HG02610 (cell line): ENCODE results near the gene TSHZ3.

Experiments used
- ATAC-seq: cut with Tn5 transposase; IDR thresholded peaks from one replicate; pipeline ENCODE4 v1.9.1; 2021; ENCODE audit warnings: mild to moderate bottlenecking, moderate library complexity; ENCODE audit not compliant: unreplicated experiment

The TSHZ3 gene

DNA sequence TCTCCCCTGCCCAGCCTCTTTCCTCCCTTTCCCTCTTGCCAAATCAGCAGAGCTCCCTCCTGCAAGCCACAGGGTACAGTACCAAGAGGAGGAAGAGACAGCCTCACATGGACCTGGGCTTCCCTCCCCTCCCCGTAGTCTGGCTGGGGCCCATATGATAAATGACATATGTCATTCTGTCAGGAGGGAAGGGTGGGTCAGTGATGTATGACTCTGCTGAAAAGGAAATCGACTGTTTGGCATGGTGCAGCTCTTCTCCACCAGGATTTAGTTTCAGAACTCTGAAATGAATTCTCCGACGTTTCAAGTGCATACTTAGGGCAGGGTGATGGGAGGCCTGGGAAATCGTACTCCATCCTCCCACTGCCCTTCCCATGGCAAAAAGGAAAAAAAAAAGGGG lies 9.8 kb downstream of the TSHZ3 start:
- ATAC-seq, result no peak

DNA sequence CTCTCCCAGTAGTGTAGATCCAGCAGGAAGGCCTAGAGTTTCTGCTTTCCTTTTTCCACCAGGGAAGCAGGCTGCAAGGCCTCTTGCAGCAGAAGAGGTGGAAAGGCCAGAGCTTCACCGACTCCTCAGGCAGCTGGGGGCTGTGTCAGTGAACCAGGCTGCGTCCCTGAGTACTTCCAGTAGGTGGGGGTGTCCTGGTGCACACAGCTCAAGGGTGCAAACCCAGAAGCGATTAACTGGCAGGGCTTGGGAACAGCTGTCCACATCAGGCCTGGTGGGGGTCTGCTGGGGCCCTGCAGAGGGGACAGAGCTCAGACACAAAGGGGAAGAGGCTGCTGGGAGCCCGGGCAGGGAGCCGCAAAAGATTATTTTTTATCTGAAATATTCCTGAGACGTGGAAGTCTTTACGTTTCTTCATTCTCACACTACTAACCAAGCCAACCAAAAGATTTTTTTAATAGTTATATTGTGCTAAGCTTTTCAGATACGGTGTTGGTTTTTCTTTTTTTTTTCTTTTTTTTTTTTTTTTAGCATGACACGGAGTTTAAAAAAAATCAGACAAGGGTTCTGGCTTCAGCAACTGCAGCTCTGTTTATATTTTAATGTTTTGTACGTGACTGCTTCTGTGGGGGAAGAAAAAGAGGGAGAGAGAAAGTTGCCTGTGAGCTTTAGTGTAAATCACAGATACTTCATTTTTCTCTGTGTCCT lies 11.0 kb downstream of the TSHZ3 start:
- no peak for ATAC-seq

GRCh38 chr19:31337008-31337914 lies 12.0 kb downstream of the TSHZ3 start:
- no peak for ATAC-seq

DNA sequence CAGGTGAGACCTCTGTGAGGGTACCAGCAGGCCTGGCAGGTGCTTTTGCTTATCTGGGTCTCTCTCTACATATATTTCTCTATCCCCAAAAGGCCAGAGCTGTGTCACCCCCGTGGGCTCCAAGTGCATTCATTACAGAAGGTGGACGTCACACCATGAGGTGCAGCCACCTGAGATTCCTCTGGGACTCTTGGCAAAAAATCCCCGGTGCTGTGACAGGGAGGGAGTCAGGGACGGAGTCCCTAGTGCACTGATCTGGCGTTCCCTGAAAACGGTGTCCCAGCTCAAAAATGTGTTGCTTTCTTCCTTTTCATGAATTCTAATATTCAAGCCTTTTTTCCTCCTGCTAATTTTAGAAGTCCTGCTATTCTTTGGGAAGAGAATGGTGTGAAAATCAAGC lies 13.5 kb downstream of the TSHZ3 start:
- ATAC-seq, result no peak

GRCh38 chr19:31334849-31335624 lies 14.2 kb downstream of the TSHZ3 start:
- ATAC-seq, result no peak

GRCh38 chr19:31334101-31334848 lies 15.0 kb downstream of the TSHZ3 start:
- no peak for ATAC-seq

GRCh38 chr19:31332096-31332495 lies 17.1 kb downstream of the TSHZ3 start:
- ATAC-seq, result no peak

GRCh38 chr19:31331536-31331935 lies 17.7 kb downstream of the TSHZ3 start:
- ATAC-seq, result no peak

- no peak for ATAC-seq
Measured at GRCh38 chr19:31330761-31331160, 18.5 kb downstream of the TSHZ3 start.

- ATAC-seq, result no peak
Measured at GRCh38 chr19:31330237-31330636, 19.0 kb downstream of the TSHZ3 start.

- ATAC-seq, result no peak
Measured at GRCh38 chr19:31329819-31330218, 19.4 kb downstream of the TSHZ3 start.

- ATAC-seq, result no peak
Measured at GRCh38 chr19:31328238-31328637, 21.0 kb downstream of the TSHZ3 start.

- ATAC-seq, result no peak
Measured at GRCh38 chr19:31326329-31327028, 22.8 kb downstream of the TSHZ3 start.

DNA sequence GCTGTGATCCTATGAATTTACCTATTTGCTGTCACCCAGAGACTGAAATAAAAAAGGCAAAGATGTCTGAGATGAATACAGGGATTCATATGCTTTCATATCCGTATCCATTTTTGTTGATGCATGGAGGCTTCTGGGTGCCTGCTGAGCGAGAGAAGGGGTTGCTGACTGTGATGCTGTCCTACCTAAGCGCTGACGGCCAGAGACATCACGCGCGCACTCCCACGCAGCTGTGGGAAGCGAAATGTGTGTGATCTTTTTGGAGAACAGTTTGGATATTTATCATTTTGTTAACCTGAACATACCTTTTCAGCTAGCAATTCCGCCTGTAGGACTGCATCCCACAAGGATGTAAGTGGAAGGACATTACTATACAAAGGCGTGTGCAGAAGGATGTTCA lies 23.9 kb downstream of the TSHZ3 start:
- ATAC-seq, result no peak

DNA sequence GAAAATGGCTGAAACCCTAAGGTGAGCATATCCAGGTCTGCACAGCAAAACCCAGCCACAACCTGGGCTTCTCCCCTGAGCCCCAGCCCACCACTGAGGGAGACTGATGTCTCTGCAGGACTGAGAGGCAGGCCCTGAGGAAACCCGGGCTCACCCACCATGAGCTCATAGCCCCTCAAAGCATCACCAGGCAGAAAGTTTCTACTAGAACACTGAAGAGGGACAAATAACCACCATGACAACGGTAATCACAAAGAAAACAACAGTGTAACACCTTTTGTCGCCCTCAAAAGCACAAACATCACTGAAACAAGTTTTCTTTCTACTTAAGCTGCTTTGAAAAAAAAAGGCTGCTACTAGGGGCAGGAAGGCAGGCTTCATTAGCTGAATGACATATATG lies 29.8 kb downstream of the TSHZ3 start:
- no peak for ATAC-seq

GRCh38 chr19:31318790-31319425 lies 30.3 kb downstream of the TSHZ3 start:
- no peak for ATAC-seq

GRCh38 chr19:31317570-31317969 lies 31.7 kb downstream of the TSHZ3 start:
- no peak for ATAC-seq

GRCh38 chr19:31317093-31317492 lies 32.1 kb downstream of the TSHZ3 start:
- no peak for ATAC-seq

- ATAC-seq, result no peak
Measured at GRCh38 chr19:31316201-31316951, 32.9 kb downstream of the TSHZ3 start.
